Transverse colon (tissue), 4 donors: ENCODE results near the gene AP1S2. TPM values are rescaled to one million over a fixed set of nuclear protein-coding genes. Genes with fewer than 3 reads are reported as not detected.
A peak's percentile ranks its signal among the peaks of the same experiment; 100 is the strongest.

Source experiments
- DNase-seq: peaks from one replicate; pipeline ENCODE4 v3.0.0-alpha.2; 2019
- H3K27ac ChIP-seq, 4 donors: fragments of 200-600 bp; sonication (generic); 2 replicates each; pipeline ENCODE4 v1.5.1; 2016 to 2018; ENCODE audit warnings: inconsistent platforms in 4 of 4
- H3K27me3 ChIP-seq: fragments of 200-600 bp; sonication (generic); 2 replicates; pipeline ENCODE4 v1.5.1; 2017; ENCODE audit warnings: inconsistent platforms
- H3K36me3 ChIP-seq, 4 donors: fragments of 200-600 bp; sonication (generic); 2 replicates each; pipeline ENCODE4 v1.5.1; 2017 to 2019; ENCODE audit warnings: inconsistent platforms in 4 of 4
- H3K4me1 ChIP-seq, 4 donors: fragments of 200-600 bp; sonication (generic); 2 replicates each; pipeline ENCODE4 v1.5.1; 2017 to 2020; ENCODE audit warnings: inconsistent platforms in 4 of 4
- H3K4me3 ChIP-seq, 4 donors: fragments of 200-600 bp; sonication (generic); 1 replicate in 1 of 4; 2 replicates in 3 of 4; pipeline versions ENCODE4 v1.5.1 to v1.6.1; 2017 to 2019; ENCODE audit warnings: inconsistent platforms in 4 of 4
- H3K9me3 ChIP-seq, 2 donors: fragments of 200-600 bp; sonication (generic); 2 replicates each; pipeline ENCODE4 v1.5.1; 2017 to 2019; ENCODE audit warnings: inconsistent platforms in 2 of 2
- EP300 ChIP-seq: sonication (generic); formaldehyde crosslinking; IDR thresholded peaks from one replicate; pipeline ENCODE4 v1.6.1; 2017; ENCODE audit warnings: antibody characterized with exemption, low read depth
- POLR2A ChIP-seq: fragments of 450-650 bp; IDR thresholded peaks from one replicate; pipeline ENCODE4 v1.6.1; 2016; ENCODE audit warnings: antibody characterized with exemption, mild to moderate bottlenecking, moderate library complexity
- POLR2AphosphoS5 ChIP-seq, 3 donors: sonication (generic); formaldehyde crosslinking; IDR thresholded peaks; one replicate each; pipeline ENCODE4 v1.6.1; 2016; ENCODE audit warnings: antibody characterized with exemption in 3 of 3
- WGBS, 2 donors: methylation state at CpG; one replicate each; pipeline ENCODE4 v1.1.5; 2018; ENCODE audit warnings: low coverage in 1 of 2; 5-methylcytosine and 5-hydroxymethylcytosine counted together
- in situ Hi-C, 4 donors: fragments of 200-750 bp; cut with MboI; loops; one replicate each; pipeline versions ENCODE4 v1.15.0 to v1.15.1; 2017; ENCODE audit warnings: low sequenced_read_pairs in 3 of 4, low pct_ligation_motif_present in 1 of 4, low pct_unique_long_range_greater_than_20kb in 1 of 4
- intact Hi-C: fragments of 100-400 bp; cut with DNase I; formaldehyde crosslinking; loops from one replicate; pipeline ENCODE4 v1.15.1; 2023; ENCODE audit warnings: low total_unique reads
- total RNA-seq, 4 donors: library from RNA; depleted of rRNA; stranded (reverse); fragments of >200 nt; gene quantifications; one replicate each; pipeline ENCODE4 v1.1.0, GENCODE V29; 2016
- TF ChIP-seq, protein P1 (sequence below), 5 experiments: fragments of 200-600 bp in 3 of 5; fragments of 450-650 bp in 2 of 5; sonication (generic) in 3 of 5; IDR thresholded peaks; 1 replicate in 2 of 5; 2 replicates in 3 of 5; pipeline ENCODE4 v1.5.1; 2016 to 2017; ENCODE audit warnings: antibody characterized with exemption in 5 of 5, inconsistent platforms in 3 of 5, mild to moderate bottlenecking in 2 of 5, moderate library complexity in 1 of 5

The AP1S2 gene
- total RNA-seq, 4 donors from 2014 or later, result 26.2 to 27.6 (median 26.7) TPM

DNA sequence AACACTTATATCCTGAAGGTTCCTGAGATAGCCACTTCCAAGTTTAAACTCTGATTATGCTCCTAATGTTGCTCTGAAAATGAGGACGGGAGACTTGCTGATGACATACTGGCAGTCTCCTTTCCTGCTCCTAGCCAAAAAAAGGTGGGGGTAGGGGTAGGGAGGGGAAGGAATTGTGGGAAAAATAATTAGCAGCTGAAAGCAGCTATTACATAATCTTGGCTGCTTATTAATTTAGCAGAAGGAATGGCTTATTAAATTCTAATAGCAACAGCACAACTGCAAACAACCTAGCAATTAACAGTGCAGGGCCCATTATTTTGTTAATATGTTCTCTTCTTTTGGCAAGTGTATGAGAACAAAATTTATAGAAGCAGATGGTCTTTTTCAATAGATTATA is 2.0 kb upstream of the AP1S2 start:
- H3K27me3 ChIP-seq, result no peaks in the 10 kb centered on the region
- TF ChIP-seq POLR2A, result no peak
- H3K4me1 ChIP-seq, result peaks cover 0 to 10% (median 2%) of the 10 kb centered on the region in 4 donors
- DNase-seq, result no peak
- intact Hi-C loops (loop anchor here (5.0 kb wide), 1 partner anchor 1016 kb away; the partner anchor contains the start of gene RBBP7), in situ Hi-C loops (no loop called here)
- 50% methylated on average over 1 of the region's 1 CpG; no CpG with 5 or more reads in 1 of the 2 donors for WGBS, 2 donors
- H3K36me3 ChIP-seq, result no peaks in the 10 kb centered on the region
- H3K9me3 ChIP-seq, result no peaks in the 10 kb centered on the region
- peak overlapping the region in 1 of 4 donors; percentile 92 for H3K27ac ChIP-seq
- no peak overlapping the region for H3K4me3 ChIP-seq

DNA sequence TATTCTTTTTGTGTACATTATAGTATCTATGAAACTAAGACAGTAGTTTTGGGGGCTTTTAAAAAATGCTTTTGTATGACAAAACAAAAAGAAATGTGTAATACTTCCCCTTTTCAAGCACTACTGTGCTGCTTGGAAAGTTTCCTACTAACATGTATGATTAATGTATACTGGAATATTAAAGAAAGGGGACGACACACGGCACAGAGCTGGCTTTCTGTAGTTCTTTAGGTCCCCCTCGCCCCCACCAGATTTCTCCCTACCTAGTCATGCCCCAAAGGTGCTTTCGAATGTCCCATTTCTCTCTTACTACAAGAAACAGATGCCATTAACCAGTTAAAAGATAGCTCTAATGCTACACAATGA is 1.6 kb upstream of the AP1S2 start:
- DNase-seq, result no peak
- WGBS, 2 donors, result 50 to 66% methylated on average over 1 to 4 of the region's 4 CpGs
- in situ Hi-C loops, result no loop called here
- Histone ChIP-seq H3K36me3 (no peaks in the 10 kb centered on the region), H3K9me3 (no peaks in the 10 kb centered on the region), H3K4me1 (peaks cover 0 to 10% (median 2%) of the 10 kb centered on the region in 4 donors), H3K4me3 (no peak overlapping the region), H3K27me3 (no peaks in the 10 kb centered on the region), H3K27ac (peak overlapping the region; percentile 91 to 96 (median 92))
- intact Hi-C loops, result loop anchor here (5.0 kb wide), 1 partner anchor 1016 kb away; the partner anchor contains the start of gene RBBP7
- TF ChIP-seq POLR2A (no peak), EP300 (no peak), POLR2AphosphoS5 (IDR thresholded peaks at IDR 0.05) (no peak)
- TF ChIP-seq, protein P1, sequence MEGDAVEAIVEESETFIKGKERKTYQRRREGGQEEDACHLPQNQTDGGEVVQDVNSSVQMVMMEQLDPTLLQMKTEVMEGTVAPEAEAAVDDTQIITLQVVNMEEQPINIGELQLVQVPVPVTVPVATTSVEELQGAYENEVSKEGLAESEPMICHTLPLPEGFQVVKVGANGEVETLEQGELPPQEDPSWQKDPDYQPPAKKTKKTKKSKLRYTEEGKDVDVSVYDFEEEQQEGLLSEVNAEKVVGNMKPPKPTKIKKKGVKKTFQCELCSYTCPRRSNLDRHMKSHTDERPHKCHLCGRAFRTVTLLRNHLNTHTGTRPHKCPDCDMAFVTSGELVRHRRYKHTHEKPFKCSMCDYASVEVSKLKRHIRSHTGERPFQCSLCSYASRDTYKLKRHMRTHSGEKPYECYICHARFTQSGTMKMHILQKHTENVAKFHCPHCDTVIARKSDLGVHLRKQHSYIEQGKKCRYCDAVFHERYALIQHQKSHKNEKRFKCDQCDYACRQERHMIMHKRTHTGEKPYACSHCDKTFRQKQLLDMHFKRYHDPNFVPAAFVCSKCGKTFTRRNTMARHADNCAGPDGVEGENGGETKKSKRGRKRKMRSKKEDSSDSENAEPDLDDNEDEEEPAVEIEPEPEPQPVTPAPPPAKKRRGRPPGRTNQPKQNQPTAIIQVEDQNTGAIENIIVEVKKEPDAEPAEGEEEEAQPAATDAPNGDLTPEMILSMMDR (IDR thresholded peaks at IDR 0.05), result no peak

DNA sequence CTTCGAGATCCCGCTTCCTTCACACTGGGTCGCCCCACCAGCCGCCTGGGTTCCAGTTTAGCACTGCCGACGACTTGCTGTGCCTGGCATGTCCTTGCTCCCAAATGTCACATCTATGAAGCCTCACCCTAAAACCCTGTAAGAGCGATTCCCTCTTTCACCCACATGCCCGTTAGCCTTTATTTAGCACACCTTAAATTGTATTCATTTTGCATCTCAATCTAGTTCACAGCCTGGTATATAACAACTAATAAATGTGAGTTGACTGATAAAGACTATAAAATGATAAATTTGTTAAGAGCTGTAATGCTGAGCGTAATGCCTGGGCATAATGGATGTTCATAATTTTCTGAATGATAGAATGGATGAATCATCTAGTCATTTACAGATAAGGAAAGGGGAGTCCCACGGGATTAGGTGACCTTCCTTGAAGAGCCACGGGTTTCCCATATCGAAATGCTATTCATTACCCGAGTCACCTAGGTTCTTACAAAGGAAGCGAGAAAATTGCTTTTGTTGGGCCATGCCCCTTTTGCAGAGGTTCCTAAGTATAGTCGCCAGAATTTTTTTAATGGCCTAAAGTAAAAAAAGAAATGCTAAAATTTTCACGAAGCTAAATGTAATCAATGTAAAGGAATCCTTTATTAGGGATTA is 1.1 kb upstream of the AP1S2 start:
- peak overlapping the region; percentile 36 to 84 (median 82) for H3K4me3 ChIP-seq
- H3K27me3 ChIP-seq, result no peaks in the 10 kb centered on the region
- no peaks in the 10 kb centered on the region for H3K36me3 ChIP-seq
- 13 to 21% methylated on average over 2 to 16 of the region's 16 CpGs for WGBS, 2 donors
- H3K27ac ChIP-seq, result peak overlapping the region; percentile 91 to 96 (median 92)
- in situ Hi-C loops (no loop called here), intact Hi-C loops (loop anchor here (5.0 kb wide), 1 partner anchor 1017 kb away; the partner anchor contains the start of gene RBBP7)
- no peaks in the 10 kb centered on the region for H3K9me3 ChIP-seq
- DNase-seq, result no peak
- TF ChIP-seq EP300 (no peak), POLR2AphosphoS5 (IDR thresholded peaks at IDR 0.05) (no peak), POLR2A (no peak)
- TF ChIP-seq, protein P1 (IDR thresholded peaks at IDR 0.05), result no peak
- H3K4me1 ChIP-seq, result peaks cover 0 to 10% (median 2%) of the 10 kb centered on the region in 4 donors

DNA sequence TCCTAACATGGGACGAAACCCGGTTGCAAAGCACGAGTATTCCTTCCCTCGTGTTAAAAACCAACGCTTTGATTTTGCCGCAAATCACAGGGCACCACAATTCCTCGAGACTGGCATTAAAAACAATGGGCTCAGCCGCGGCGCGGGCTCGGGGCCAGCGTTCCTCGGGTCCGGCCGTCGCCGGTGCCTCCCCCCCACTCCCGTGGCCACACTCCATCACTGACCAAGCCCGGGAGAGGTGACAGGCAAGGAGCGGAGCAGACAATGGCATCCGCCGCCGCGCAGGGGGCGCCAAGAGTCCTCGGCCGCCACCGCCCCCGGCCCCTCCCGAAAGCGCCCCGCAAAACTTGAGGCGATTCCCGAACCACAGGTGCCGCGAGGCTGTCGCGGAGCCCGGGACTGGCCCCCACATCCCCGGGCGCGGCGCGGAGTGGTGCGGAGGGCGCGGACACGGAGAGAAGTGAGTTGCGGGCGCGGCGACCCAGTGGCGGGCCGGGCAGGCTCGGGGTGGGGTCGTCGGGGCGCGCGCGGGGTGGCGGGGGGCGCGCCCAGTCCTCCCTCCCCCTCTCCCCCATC is 445 bp downstream of the AP1S2 start:
- 1% methylated on average over 17 of the region's 65 CpGs; no CpG with 5 or more reads in 1 of the 2 donors for WGBS, 2 donors
- in situ Hi-C loops (no loop called here), intact Hi-C loops (no loop called here)
- H3K9me3 ChIP-seq, result no peaks in the 10 kb centered on the region
- H3K36me3 ChIP-seq, result no peaks in the 10 kb centered on the region
- H3K4me1 ChIP-seq, result peaks cover 0 to 10% (median 2%) of the 10 kb centered on the region in 4 donors
- TF ChIP-seq POLR2A, result no peak
- TF ChIP-seq, protein P1 (IDR thresholded peaks at IDR 0.05), result peak in 2 of 5 experiments; percentile 17 to 21
- no peak for TF ChIP-seq POLR2AphosphoS5 (IDR thresholded peaks at IDR 0.05)
- TF ChIP-seq EP300, result no peak
- DNase-seq, result peak; percentile 60
- H3K4me3 ChIP-seq, result peak overlapping the region; percentile 30 to 84 (median 82)
- no peaks in the 10 kb centered on the region for H3K27me3 ChIP-seq
- peak overlapping the region; percentile 91 to 96 (median 92) for H3K27ac ChIP-seq
